ENCODE results near the gene PTPRCAP. TPM values are rescaled to one million over a fixed set of nuclear protein-coding genes. Genes with fewer than 3 reads are reported as not detected.

The PTPRCAP gene
- total and polyA plus RNA-seq, 2 experiments from 2014 or later, result 3.3 to 3.5 TPM

- Histone ChIP-seq H3F3A (replicated peaks; ENCODE audit: low read depth) (no peaks in the 10 kb centered on the region), H3K36me3 (ENCODE audit: insufficient read depth) (no peaks in the 10 kb centered on the region), H3K4me2 (no peak overlapping the region), H3K79me2 (replicated peaks; ENCODE audit: insufficient read depth) (no peaks in the 10 kb centered on the region), H3K9me2 (ENCODE audit: insufficient read depth) (no peaks in the 10 kb centered on the region), H3K27ac (ENCODE audit: low read depth) (no peak overlapping the region), H3K27me3 (ENCODE audit: insufficient read depth) (peaks cover 11% of the 10 kb centered on the region; the same call in 1 of the 2 replicates), H4K20me1 (replicated peaks; ENCODE audit: insufficient read depth) (no peaks in the 10 kb centered on the region), H3K4me3 (no peak overlapping the region), H2AFZ (no peak overlapping the region), H3K4me1 (ENCODE audit: insufficient read depth) (peaks cover 4% of the 10 kb centered on the region; the same call in 1 of the 2 replicates)
- no peaks in the 10 kb centered on the region for H3K36me3 Mint-ChIP-seq (ENCODE audit: low read depth)
- ATAC-seq (no peak), DNase-seq (ENCODE audit: low spot score) (no peak)
- H3K27ac Mint-ChIP-seq, result no peak overlapping the region
- peaks cover 36% of the 10 kb centered on the region for H3K27me3 Mint-ChIP-seq (ENCODE audit: insufficient read depth, low read depth, poor library complexity)
- H3K9me3 Mint-ChIP-seq, result no peaks in the 10 kb centered on the region
- no peak for TF ChIP-seq EZH2phosphoT487 (IDR thresholded peaks at IDR 0.05; ENCODE audit: unreplicated experiment)
- no peak for TF ChIP-seq JUNB (IDR thresholded peaks at IDR 0.05; ENCODE audit: unreplicated experiment)
- peak overlapping the region; percentile 37; the same call in 1 of the 3 replicates for H3K4me3 Mint-ChIP-seq
- peaks cover 21% of the 10 kb centered on the region for H3K4me1 Mint-ChIP-seq
Measured at GRCh38 chr11:67410369-67410831, 27.1 kb downstream of the PTPRCAP start.

GRCh38 chr11:67409781-67410368 is 27.6 kb downstream of the PTPRCAP start:
- no peaks in the 10 kb centered on the region for H3F3A ChIP-seq (replicated peaks; ENCODE audit: low read depth)
- H3K27ac ChIP-seq (ENCODE audit: low read depth), result no peak overlapping the region
- peaks cover 21% of the 10 kb centered on the region for H3K4me1 Mint-ChIP-seq
- H3K4me2 ChIP-seq, result peak overlapping the region; percentile 43; the same call in 1 of the 2 replicates
- no peaks in the 10 kb centered on the region for H3K9me3 Mint-ChIP-seq
- DNase-seq (ENCODE audit: low spot score), result peak; percentile 94
- no peak overlapping the region for H3K4me3 ChIP-seq
- no peaks in the 10 kb centered on the region for H3K36me3 ChIP-seq (ENCODE audit: insufficient read depth)
- peak overlapping the region; percentile 37; the same call in 1 of the 3 replicates for H3K4me3 Mint-ChIP-seq
- no peaks in the 10 kb centered on the region for H4K20me1 ChIP-seq (replicated peaks; ENCODE audit: insufficient read depth)
- ATAC-seq, result peak; percentile 90
- H2AFZ ChIP-seq, result no peak overlapping the region
- 0 out of 2 replicates have a peak overlapping the region, but pooled peaks have one; percentile 11 for H3K27ac Mint-ChIP-seq
- no peaks in the 10 kb centered on the region for H3K36me3 Mint-ChIP-seq (ENCODE audit: low read depth)
- TF ChIP-seq REST (IDR thresholded peaks at IDR 0.05; ENCODE audit: unreplicated experiment) (no peak), POLR2AphosphoS5 (IDR thresholded peaks at IDR 0.05; ENCODE audit: low read depth) (0 out of 2 replicates have a peak, but pooled peaks have one; percentile 45)
- peaks cover 4% of the 10 kb centered on the region; the same call in 1 of the 2 replicates for H3K4me1 ChIP-seq (ENCODE audit: insufficient read depth)
- H3K27me3 Mint-ChIP-seq (ENCODE audit: insufficient read depth, low read depth, poor library complexity), result peaks cover 37% of the 10 kb centered on the region
- H3K79me2 ChIP-seq (replicated peaks; ENCODE audit: insufficient read depth), result no peaks in the 10 kb centered on the region
- H3K27me3 ChIP-seq (ENCODE audit: insufficient read depth), result peaks cover 11% of the 10 kb centered on the region; the same call in 1 of the 2 replicates
- no peaks in the 10 kb centered on the region for H3K9me2 ChIP-seq (ENCODE audit: insufficient read depth)

GRCh38 chr11:67409261-67409666 is 28.2 kb downstream of the PTPRCAP start:
- no peaks in the 10 kb centered on the region for H3K79me2 ChIP-seq (replicated peaks; ENCODE audit: insufficient read depth)
- H3F3A ChIP-seq (replicated peaks; ENCODE audit: low read depth), result no peaks in the 10 kb centered on the region
- H3K27ac ChIP-seq (ENCODE audit: low read depth), result no peak overlapping the region
- Mint-ChIP-seq H3K27ac (no peak overlapping the region), H3K36me3 (ENCODE audit: low read depth) (no peaks in the 10 kb centered on the region), H3K9me3 (no peaks in the 10 kb centered on the region), H3K4me1 (peaks cover 21% of the 10 kb centered on the region), H3K27me3 (ENCODE audit: insufficient read depth, low read depth, poor library complexity) (peaks cover 33% of the 10 kb centered on the region), H3K4me3 (no peak overlapping the region)
- H2AFZ ChIP-seq, result no peak overlapping the region
- ATAC-seq, result no peak
- no peaks in the 10 kb centered on the region for H3K36me3 ChIP-seq (ENCODE audit: insufficient read depth)
- no peak for TF ChIP-seq POLR2AphosphoS5 (IDR thresholded peaks at IDR 0.05; ENCODE audit: low read depth)
- TF ChIP-seq JUNB (IDR thresholded peaks at IDR 0.05; ENCODE audit: unreplicated experiment), result no peak
- no peak for TF ChIP-seq STAT1 (IDR thresholded peaks at IDR 0.05; ENCODE audit: unreplicated experiment)
- no peak for TF ChIP-seq ZNF114 (CRISPR knock-in tag; IDR thresholded peaks at IDR 0.05)
- no peak for TF ChIP-seq EZH2phosphoT487 (IDR thresholded peaks at IDR 0.05; ENCODE audit: unreplicated experiment)
- TF ChIP-seq CREB1 (CRISPR knock-in tag; IDR thresholded peaks at IDR 0.05; ENCODE audit: low read depth), result no peak
- peaks cover 4% of the 10 kb centered on the region; the same call in 1 of the 2 replicates for H3K4me1 ChIP-seq (ENCODE audit: insufficient read depth)
- DNase-seq (ENCODE audit: low spot score), result no peak
- H3K4me3 ChIP-seq, result no peak overlapping the region
- no peak overlapping the region for H3K4me2 ChIP-seq
- no peaks in the 10 kb centered on the region for H3K9me2 ChIP-seq (ENCODE audit: insufficient read depth)
- peaks cover 10% of the 10 kb centered on the region; the same call in 1 of the 2 replicates for H3K27me3 ChIP-seq (ENCODE audit: insufficient read depth)
- H4K20me1 ChIP-seq (replicated peaks; ENCODE audit: insufficient read depth), result no peaks in the 10 kb centered on the region
